Astrocyte of the spinal cord (primary cell): ENCODE measurements around the gene PKNOX2.

Source experiments
- DNase-seq: peaks from one replicate; pipeline ENCODE4 v3.0.0; 2011; ENCODE audit warnings: low read depth, low spot score
- H3K4me3 ChIP-seq: 2 replicates; pipeline ENCODE4 v1.5.1; 2011; ENCODE audit warnings: low read depth, mild to moderate bottlenecking, low read length, moderate library complexity
- CTCF ChIP-seq: IDR thresholded peaks from 2 replicates; pipeline ENCODE4 v1.5.1; 2012; ENCODE audit warnings: low read depth, mild to moderate bottlenecking, low read length, inconsistent platforms
- in situ Hi-C: cut with HindIII; loops from 2 replicates; pipeline ENCODE4 v1.10.0; 2017; ENCODE audit warnings: low sequenced_read_pairs

The PKNOX2 gene

GRCh38 chr11:125464666-125465065 is 300.1 kb downstream of the PKNOX2 start:
- in situ Hi-C loops: no loop called here
- no peak for TF ChIP-seq CTCF
- H3K4me3 ChIP-seq: no peak overlapping the region
- DNase-seq: no peak

- in situ Hi-C loops: no loop called here
- H3K4me3 ChIP-seq: no peak overlapping the region
- DNase-seq: no peak
- TF ChIP-seq CTCF: no peak
These were observed 300.7 kb downstream of the PKNOX2 start for GRCh38 chr11:125465255-125465654.

- in situ Hi-C loops: no loop called here
- DNase-seq: no peak
- H3K4me3 ChIP-seq: no peak overlapping the region
- no peak for TF ChIP-seq CTCF
These were observed 301.1 kb downstream of the PKNOX2 start for GRCh38 chr11:125465701-125466100.

DNA sequence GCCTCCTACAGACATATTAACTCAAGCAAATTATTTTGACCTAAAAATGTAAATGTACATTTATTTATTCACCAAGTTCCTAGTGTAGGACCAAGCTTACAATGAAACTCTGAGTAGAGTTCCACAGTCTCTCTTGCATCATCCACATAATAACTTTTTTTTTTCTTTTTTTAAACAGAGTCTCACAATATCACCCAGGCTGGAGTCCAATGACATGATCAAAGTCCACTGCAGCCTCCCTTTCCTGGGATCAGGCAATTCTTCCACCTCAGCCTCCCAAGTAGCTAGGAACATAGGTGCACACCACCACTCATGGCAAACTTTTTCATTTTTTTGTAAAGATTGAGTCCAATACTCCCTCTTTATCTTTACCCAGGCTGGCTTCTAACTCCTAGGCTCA is 303.5 kb downstream of the PKNOX2 start:
- in situ Hi-C loops: no loop called here
- TF ChIP-seq CTCF: no peak
- H3K4me3 ChIP-seq: no peak overlapping the region
- DNase-seq: no peak

DNA sequence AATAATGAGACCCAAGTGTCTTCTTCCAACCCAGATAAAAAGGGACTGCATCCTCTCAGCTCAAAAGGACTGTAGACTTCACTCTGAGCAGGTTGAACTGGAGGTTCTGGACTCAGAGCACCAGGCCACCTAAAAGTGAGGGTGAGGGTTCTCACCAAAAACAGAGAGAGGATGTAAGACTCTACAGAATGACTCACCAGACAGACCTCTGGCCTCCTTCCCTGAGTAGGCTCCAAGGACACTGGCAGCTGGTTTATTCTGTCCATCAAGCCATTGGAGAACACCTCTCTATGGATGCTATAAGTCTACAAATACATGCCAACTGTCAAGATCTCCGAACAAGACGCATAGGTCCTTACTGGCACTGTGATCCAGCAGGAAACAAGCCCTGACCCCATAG is 304.3 kb downstream of the PKNOX2 start:
- in situ Hi-C loops: no loop called here
- TF ChIP-seq CTCF: no peak
- DNase-seq: no peak
- no peak overlapping the region for H3K4me3 ChIP-seq

- TF ChIP-seq CTCF: no peak
- no peak overlapping the region for H3K4me3 ChIP-seq
- in situ Hi-C loops: no loop called here
- no peak for DNase-seq
These were observed 305.8 kb downstream of the PKNOX2 start for GRCh38 chr11:125470355-125470754.

GRCh38 chr11:125476721-125477120 is 312.2 kb downstream of the PKNOX2 start:
- no peak for DNase-seq
- no peak overlapping the region for H3K4me3 ChIP-seq
- TF ChIP-seq CTCF: no peak

More at GRCh38 chr11:125476721-125477120, 312.2 kb downstream of the PKNOX2 start:
- in situ Hi-C loops: no loop called here
